Fibroblast of the aortic adventitia (primary cell): ENCODE results near the gene CHMP2B. TPM values are rescaled to one million over a fixed set of nuclear protein-coding genes. Genes with fewer than 3 reads are reported as not detected.

Experiments used
- DNase-seq: peaks from one replicate; pipeline ENCODE4 v3.0.0-alpha.2; 2010; ENCODE audit warnings: low read depth
- H3K4me3 ChIP-seq: 2 replicates; pipeline ENCODE4 v1.5.1; 2011; ENCODE audit warnings: low read depth, mild to moderate bottlenecking, control low read depth, low read length, moderate library complexity
- CTCF ChIP-seq: IDR thresholded peaks from 2 replicates; pipeline ENCODE4 v1.5.1; 2011; ENCODE audit warnings: mild to moderate bottlenecking, low read length, control low read depth, inconsistent platforms; ENCODE audit not compliant: insufficient read depth
- total RNA-seq: library from RNA; depleted of rRNA; stranded (reverse); fragments of >200 nt; gene quantifications from 2 replicates; pipeline ENCODE4 v1.2.3, GENCODE V29; 2012; ENCODE audit warnings: low replicate concordance

CHMP2B gene
- total RNA-seq, 1 donor = 60.5 TPM

- no peak for TF ChIP-seq CTCF
- no peak overlapping the region for H3K4me3 ChIP-seq
- DNase-seq = no peak
Observed at GRCh38 chr3:87191641-87192040, 35.5 kb upstream of the CHMP2B start.

GRCh38 chr3:87196879-87197278 is 30.2 kb upstream of the CHMP2B start:
- DNase-seq = no peak
- H3K4me3 ChIP-seq = no peak overlapping the region
- no peak for TF ChIP-seq CTCF

- no peak for TF ChIP-seq CTCF
- no peak for DNase-seq
- no peak overlapping the region for H3K4me3 ChIP-seq
Observed at GRCh38 chr3:87197531-87197930, 29.6 kb upstream of the CHMP2B start.

- no peak overlapping the region for H3K4me3 ChIP-seq
- TF ChIP-seq CTCF = no peak
- no peak for DNase-seq
Observed at GRCh38 chr3:87198774-87199173, 28.3 kb upstream of the CHMP2B start.

- no peak overlapping the region for H3K4me3 ChIP-seq
- TF ChIP-seq CTCF = no peak
- no peak for DNase-seq
Observed at GRCh38 chr3:87199628-87200027, 27.5 kb upstream of the CHMP2B start.

- DNase-seq = no peak
- H3K4me3 ChIP-seq = no peak overlapping the region
- TF ChIP-seq CTCF = no peak
Observed at GRCh38 chr3:87200060-87200647, 27.0 kb upstream of the CHMP2B start.

- TF ChIP-seq CTCF = no peak
- DNase-seq = no peak
- H3K4me3 ChIP-seq = no peak overlapping the region
Observed at GRCh38 chr3:87201727-87202126, 25.4 kb upstream of the CHMP2B start.
